Vagina (tissue), 2 donors: ENCODE measurements around the gene DNER.

Experiments
- CTCF ChIP-seq, 3 experiments: fragments of 450-650 bp in 2 of 3; fragments of 200-600 bp in 1 of 3; sonication (generic) in 1 of 3; IDR thresholded peaks; one replicate each; pipeline ENCODE4 v1.5.1; 2017 to 2019; ENCODE audit warnings: antibody characterized with exemption in 3 of 3, mild to moderate bottlenecking in 2 of 3, moderate library complexity in 2 of 3
- POLR2A ChIP-seq, 2 donors: fragments of 450-650 bp; IDR thresholded peaks; one replicate each; pipeline ENCODE4 v1.6.1; 2017; ENCODE audit warnings: antibody characterized with exemption in 2 of 2, mild to moderate bottlenecking in 2 of 2, moderate library complexity in 2 of 2
- POLR2AphosphoS5 ChIP-seq, 2 donors: sonication (generic); formaldehyde crosslinking; IDR thresholded peaks; one replicate each; pipeline ENCODE4 v1.9.0; 2017; ENCODE audit warnings: antibody characterized with exemption in 2 of 2, mild to moderate bottlenecking in 2 of 2, low read depth in 1 of 2; ENCODE audit not compliant: insufficient read depth in 1 of 2

GRCh38 chr2:229719926-229720647, 5.7 kb upstream of the DNER start:
- no peak for TF ChIP-seq POLR2A (IDR thresholded peaks at IDR 0.05)
- TF ChIP-seq CTCF (IDR thresholded peaks at IDR 0.05) = no peak
- TF ChIP-seq POLR2AphosphoS5 (IDR thresholded peaks at IDR 0.05; ENCODE audit: insufficient read depth in 1 of 2, low read depth in 1 of 2) = no peak
